Neural progenitor cell (in vitro differentiated cells): Measurements from ENCODE around the gene RAI14.

Source experiments
- CTCF ChIP-seq: fragments of 200-600 bp; sonication (generic); IDR thresholded peaks from 2 replicates; pipeline ENCODE4 v1.5.1; 2017; ENCODE audit warnings: antibody characterized with exemption, mild to moderate bottlenecking
- EZH2 ChIP-seq: fragments of 200-600 bp; sonication (generic); IDR thresholded peaks from 2 replicates; pipeline ENCODE4 v1.6.1; 2017; ENCODE audit warnings: antibody characterized with exemption, mild to moderate bottlenecking, moderate library complexity
- EZH2phosphoT487 ChIP-seq: fragments of 200-600 bp; sonication (generic); IDR thresholded peaks from 2 replicates; pipeline ENCODE4 v1.6.1; 2017; ENCODE audit warnings: antibody characterized with exemption

- no peak for TF ChIP-seq CTCF
- no peak for TF ChIP-seq EZH2phosphoT487
- no peak for TF ChIP-seq EZH2
Measured at GRCh38 chr5:34717426-34718327, 61.5 kb downstream of the RAI14 start.
